Adrenal gland (tissue), 12 donors: ENCODE measurements around the gene TPR. TPM values are rescaled to one million over a fixed set of nuclear protein-coding genes. Genes with fewer than 3 reads are reported as not detected.

Experiments
- DNase-seq, 7 donors: peaks; one replicate each; pipeline ENCODE4 v3.0.0-alpha.2; 2019 to 2020
- H3K27ac ChIP-seq, 5 donors: fragments of 200-600 bp; sonication (generic) in 4 of 5; 1 replicate in 3 of 5; 2 replicates in 2 of 5; pipeline versions ENCODE4 v1.5.1 to v1.8.0; 2016 to 2020; ENCODE audit warnings: mild to moderate bottlenecking in 1 of 5
- H3K27me3 ChIP-seq: fragments of 200-600 bp; 2 replicates; pipeline ENCODE4 v1.8.0; 2021
- H3K36me3 ChIP-seq, 2 donors: fragments of 200-600 bp; replicated peaks in 1 of 2; 1 replicate in 1 of 2; 2 replicates in 1 of 2; pipeline versions ENCODE4 v1.5.1 to v1.8.0; 2018 to 2022
- H3K4me1 ChIP-seq, 2 donors: fragments of 200-600 bp; replicated peaks in 1 of 2; 1 replicate in 1 of 2; 2 replicates in 1 of 2; pipeline versions ENCODE4 v1.5.1 to v1.8.0; 2018 to 2021
- H3K4me3 ChIP-seq, 4 donors: fragments of 200-600 bp; sonication (generic) in 3 of 4; one replicate each; pipeline ENCODE4 v1.5.1; 2016 to 2018
- H3K9me3 ChIP-seq, 3 donors: fragments of 200-600 bp; sonication (generic) in 1 of 3; replicated peaks in 1 of 3; 1 replicate in 2 of 3; 2 replicates in 1 of 3; pipeline versions ENCODE4 v1.5.1 to v1.8.0; 2016 to 2021
- CTCF ChIP-seq, 6 experiments: fragments of 450-650 bp in 4 of 6; fragments of 200-600 bp in 2 of 6; sonication (generic) in 1 of 6; IDR thresholded peaks; 1 replicate in 5 of 6; 2 replicates in 1 of 6; pipeline versions ENCODE4 v1.5.1 to v1.8.0; 2016 to 2021; ENCODE audit warnings: antibody characterized with exemption in 6 of 6, mild to moderate bottlenecking in 2 of 6, moderate library complexity in 1 of 6
- POLR2A ChIP-seq, 2 donors: fragments of 450-650 bp; IDR thresholded peaks; one replicate each; pipeline ENCODE4 v1.6.1; 2017; ENCODE audit warnings: antibody characterized with exemption in 2 of 2, mild to moderate bottlenecking in 2 of 2, moderate library complexity in 1 of 2
- WGBS, 4 donors: extraction: QIAGEN DNeasy Blood & Tissue Kit in 2 of 4; methylation state at CpG; one replicate each; pipeline versions ENCODE4 v1.1.5 to v1.1.7; 2013 to 2017; 5-methylcytosine and 5-hydroxymethylcytosine counted together
- intact Hi-C, 2 donors: fragments of 100-400 bp; cut with DNase I; formaldehyde crosslinking; loops; one replicate each; pipeline versions ENCODE4 v1.14.1 to v1.15.0; 2022 to 2023
- polyA plus RNA-seq, 3 donors: library from polyadenylated mRNA; stranded (reverse); fragments of 200-250 nt in 2 of 3; fragments of 350-450 nt in 1 of 3; fragmentation: Illumina TruSeq in 1 of 3; extraction: RNeasy Lipid Tissue Mini Kit (QIAGEN cat#74804) in 1 of 3; gene quantifications; one replicate each; pipeline ENCODE4 v1.2.3, GENCODE V29; 2013 to 2014
- total RNA-seq, 9 donors: library from RNA; depleted of rRNA in 4 of 9; stranded (reverse); fragments of >200 nt in 4 of 9; fragments of 120-200 nt in 1 of 9; fragmentation: NEBNext Ultra II Directional in 1 of 9; extraction: Animal tissue kit (Norgen Biotek cat#: 25700) in 1 of 9; gene quantifications; one replicate each; pipeline versions ENCODE4 v1.1.0 to v1.2.4, GENCODE V29; 2013 to 2023
- donor health status: healthy with polysubstance abuse.
- donor health status: Bipolar disorder and iron deficiency.
- donor health status: DM: yes; HTN: yes; CAD: no.
- donor health status: DM: no; HTN: no; CAD: no.
- donor health status: DM: no; HTN: no; CAD: no.
- donor health status: DM: yes; HTN: yes; CAD: no.

The TPR gene
- total and polyA plus RNA-seq, 12 donors: 24.2 to 99.2 (median 57.0) TPM

- WGBS, 4 donors: 97 to 100% (median 100%) methylated on average over 1 of the region's 1 CpG
- H3K4me1 ChIP-seq: no peaks in the 10 kb centered on the region
- TF ChIP-seq POLR2A (IDR thresholded peaks at IDR 0.05): no peak
- peak in 4 of 6 experiments; percentile 4 to 31 (median 12) for TF ChIP-seq CTCF (IDR thresholded peaks at IDR 0.05)
- DNase-seq: no peak
- no peak overlapping the region for H3K27ac ChIP-seq
- no peaks in the 10 kb centered on the region for H3K9me3 ChIP-seq
- H3K27me3 ChIP-seq: no peaks in the 10 kb centered on the region
- peaks cover 0 to 90% of the 10 kb centered on the region in 2 donors for H3K36me3 ChIP-seq
- no peak overlapping the region for H3K4me3 ChIP-seq
- intact Hi-C loops: no loop called here
These were observed 44.3 kb downstream of the TPR start for GRCh38 chr1:186330758-186331157.

GRCh38 chr1:186327331-186327730, 47.7 kb downstream of the TPR start:
- Histone ChIP-seq H3K4me3 (no peak overlapping the region), H3K27me3 (no peaks in the 10 kb centered on the region), H3K4me1 (no peaks in the 10 kb centered on the region), H3K9me3 (no peaks in the 10 kb centered on the region), H3K36me3 (peaks cover 0 to 89% of the 10 kb centered on the region in 2 donors), H3K27ac (no peak overlapping the region)
- DNase-seq: no peak
- 91 to 96% (median 93%) methylated on average over 1 of the region's 1 CpG for WGBS, 4 donors
- intact Hi-C loops: no loop called here
- TF ChIP-seq POLR2A (IDR thresholded peaks at IDR 0.05) (no peak), CTCF (IDR thresholded peaks at IDR 0.05) (no peak)

GRCh38 chr1:186326009-186326408, 49.0 kb downstream of the TPR start:
- 87 to 95% (median 94%) methylated on average over 1 of the region's 1 CpG for WGBS, 4 donors
- intact Hi-C loops: no loop called here
- no peak overlapping the region for H3K4me3 ChIP-seq

GRCh38 chr1:186325239-186325638, 49.8 kb downstream of the TPR start:
- Histone ChIP-seq H3K27me3 (no peaks in the 10 kb centered on the region), H3K9me3 (no peaks in the 10 kb centered on the region), H3K36me3 (peaks cover 0 to 89% of the 10 kb centered on the region in 2 donors), H3K27ac (no peak overlapping the region), H3K4me1 (no peaks in the 10 kb centered on the region), H3K4me3 (no peak overlapping the region)
- WGBS, 4 donors: 83 to 96% (median 93%) methylated on average over 2 of the region's 2 CpGs
- intact Hi-C loops: no loop called here
- TF ChIP-seq CTCF (IDR thresholded peaks at IDR 0.05): peak in 1 of 6 experiments; percentile 25
- no peak for TF ChIP-seq POLR2A (IDR thresholded peaks at IDR 0.05)
- no peak for DNase-seq

More at GRCh38 chr1:186326009-186326408, 49.0 kb downstream of the TPR start:
- no peaks in the 10 kb centered on the region for H3K27me3 ChIP-seq
- H3K4me1 ChIP-seq: no peaks in the 10 kb centered on the region
- no peak overlapping the region for H3K27ac ChIP-seq
- TF ChIP-seq POLR2A (IDR thresholded peaks at IDR 0.05): no peak
- no peak for TF ChIP-seq CTCF (IDR thresholded peaks at IDR 0.05)
- DNase-seq: no peak
- no peaks in the 10 kb centered on the region for H3K9me3 ChIP-seq
- H3K36me3 ChIP-seq: peaks cover 0 to 89% of the 10 kb centered on the region in 2 donors
